WTC11 (cell line): ENCODE results near the gene GABBR2. TPM values are rescaled to one million over a fixed set of nuclear protein-coding genes. Genes with fewer than 3 reads are reported as not detected.

Source experiments
- ATAC-seq: fragments of 200-7000 bp; cut with Tn5 transposase; 2 replicates; pipeline ENCODE4 v1.10.0; 2021; ENCODE audit warnings: mild to moderate bottlenecking, moderate library complexity
- CTCF ChIA-PET: fragments of 300-600 bp; sonication (Branson Sonifier 250); formaldehyde crosslinking; loops from one replicate; lab custom pipeline; 2021; ENCODE audit warnings: antibody characterized with exemption; lab: Charles Lee
- POLR2A ChIA-PET: fragments of 350-600 bp; sonication (Branson Sonifier 250); formaldehyde crosslinking; loops from one replicate; lab custom pipeline; 2021; ENCODE audit warnings: antibody characterized with exemption; lab: Charles Lee
- DNase-seq: peaks from one replicate; pipeline ENCODE4 v3.0.0; 2021; ENCODE audit warnings: low spot score
- H3K27ac Mint-ChIP-seq: 2 replicates; pipeline ENCODE4 v1.8.0; 2021; ENCODE audit warnings: mixed read lengths
- H3K27me3 Mint-ChIP-seq: 2 replicates; pipeline ENCODE4 v1.8.0; 2021; ENCODE audit warnings: low read depth, mild to moderate bottlenecking, moderate library complexity, mixed read lengths
- H3K36me3 Mint-ChIP-seq: 2 replicates; pipeline ENCODE4 v1.8.0; 2021; ENCODE audit warnings: mixed read lengths
- H3K4me1 Mint-ChIP-seq: 2 replicates; pipeline ENCODE4 v1.8.0; 2022; ENCODE audit warnings: mixed read lengths
- H3K4me3 Mint-ChIP-seq: 2 replicates; pipeline ENCODE4 v1.8.0; 2021; ENCODE audit warnings: mild to moderate bottlenecking, moderate library complexity, mixed read lengths
- H3K9me3 Mint-ChIP-seq: 2 replicates; pipeline ENCODE4 v1.8.0; 2021; ENCODE audit warnings: mixed read lengths
- ARID4B ChIP-seq: sonication (generic); formaldehyde crosslinking; IDR thresholded peaks from 2 replicates; pipeline ENCODE4 v1.8.0; 2023; ENCODE audit warnings: missing genetic modification reagents, mild to moderate bottlenecking, borderline replicate concordance
- EMX1 ChIP-seq: fragments of 250-450 bp; sonication (Bioruptor Pico); IDR thresholded peaks from 2 replicates; pipeline ENCODE4 v1.8.0; 2021; ENCODE audit warnings: mild to moderate bottlenecking
- ERG ChIP-seq: fragments of 250-450 bp; sonication (Bioruptor Pico); IDR thresholded peaks from 2 replicates; pipeline ENCODE4 v1.8.0; 2021; ENCODE audit warnings: mild to moderate bottlenecking
- FOXK1 ChIP-seq: sonication (generic); formaldehyde crosslinking; IDR thresholded peaks from 2 replicates; pipeline ENCODE4 v1.8.0; 2022; ENCODE audit warnings: mild to moderate bottlenecking, moderate library complexity, missing genetic modification reagents
- JAZF1 ChIP-seq: fragments of 250-450 bp; sonication (Bioruptor Pico); IDR thresholded peaks from 2 replicates; pipeline ENCODE4 v1.9.0; 2021; ENCODE audit warnings: moderate library complexity, mild to moderate bottlenecking, inconsistent platforms
- JUN ChIP-seq: sonication (generic); formaldehyde crosslinking; IDR thresholded peaks from 2 replicates; pipeline ENCODE4 v1.8.0; 2023; ENCODE audit warnings: mild to moderate bottlenecking, missing genetic modification reagents
- MYBL2 ChIP-seq: sonication (generic); formaldehyde crosslinking; IDR thresholded peaks from 2 replicates; pipeline ENCODE4 v1.8.1; 2023; ENCODE audit warnings: mild to moderate bottlenecking, moderate library complexity, missing genetic modification reagents
- NFATC4 ChIP-seq: fragments of 250-450 bp; sonication (Bioruptor Pico); IDR thresholded peaks from 2 replicates; pipeline ENCODE4 v1.9.0; 2021; ENCODE audit warnings: mild to moderate bottlenecking
- SMAD4 ChIP-seq: sonication (generic); formaldehyde crosslinking; IDR thresholded peaks from 2 replicates; pipeline ENCODE4 v1.8.0; 2022; ENCODE audit warnings: mild to moderate bottlenecking, missing genetic modification reagents
- STAT6 ChIP-seq: sonication (generic); formaldehyde crosslinking; conservative IDR thresholded peaks from 2 replicates; pipeline ENCODE4 v1.8.1; 2023; ENCODE audit warnings: mild to moderate bottlenecking, low read depth, missing genetic modification reagents, moderate library complexity
- TCF7 ChIP-seq: sonication (generic); formaldehyde crosslinking; IDR thresholded peaks from 2 replicates; pipeline ENCODE4 v1.8.0; 2022; ENCODE audit warnings: mild to moderate bottlenecking, low read depth, missing genetic modification reagents, moderate library complexity
- TEAD4 ChIP-seq: sonication (generic); formaldehyde crosslinking; IDR thresholded peaks from 2 replicates; pipeline ENCODE4 v1.8.0; 2022; ENCODE audit warnings: mild to moderate bottlenecking, missing genetic modification reagents
- ZNF121 ChIP-seq: sonication (generic); formaldehyde crosslinking; IDR thresholded peaks from 2 replicates; pipeline ENCODE4 v1.8.0; 2023; ENCODE audit warnings: missing genetic modification reagents
- ZNF232 ChIP-seq: sonication (generic); formaldehyde crosslinking; IDR thresholded peaks from 2 replicates; pipeline ENCODE4 v1.8.0; 2022; ENCODE audit warnings: mild to moderate bottlenecking, missing genetic modification reagents
- ZNF263 ChIP-seq: sonication (generic); formaldehyde crosslinking; IDR thresholded peaks from 2 replicates; pipeline ENCODE4 v1.8.1; 2022; ENCODE audit warnings: low read depth, mild to moderate bottlenecking, moderate library complexity, missing genetic modification reagents
- ZNF281 ChIP-seq: sonication (generic); formaldehyde crosslinking; IDR thresholded peaks from 2 replicates; pipeline ENCODE4 v1.8.0; 2023; ENCODE audit warnings: mild to moderate bottlenecking, missing genetic modification reagents
- ZNF532 ChIP-seq: fragments of 250-450 bp; sonication (Bioruptor Pico); IDR thresholded peaks from 2 replicates; pipeline ENCODE4 v1.9.0; 2021; ENCODE audit warnings: mild to moderate bottlenecking, borderline replicate concordance
- total RNA-seq: library from RNA; stranded (reverse); gene quantifications from 3 replicates; pipeline ENCODE4 v1.2.3, GENCODE V29; 2021

The GABBR2 gene
- total RNA-seq, 1 experiment from 2014 or later = 0.92 TPM

GRCh38 chr9:98742325-98743280, 33.9 kb upstream of the GABBR2 start (continued):
- TF ChIP-seq ARID4B (CRISPR knock-in tag) = no peak
- no peak for TF ChIP-seq ZNF232

- POLR2A ChIA-PET = no interaction called here
- no peak overlapping the region for H3K4me3 Mint-ChIP-seq
- no peak for ATAC-seq
- DNase-seq = no peak
- no peaks in the 10 kb centered on the region for H3K27me3 Mint-ChIP-seq
- peaks cover 8% of the 10 kb centered on the region for H3K4me1 Mint-ChIP-seq
- peaks cover 21% of the 10 kb centered on the region for H3K9me3 Mint-ChIP-seq
- peaks cover 47% of the 10 kb centered on the region for H3K36me3 Mint-ChIP-seq
- no peak overlapping the region for H3K27ac Mint-ChIP-seq
- CTCF ChIA-PET = interaction anchor here (0.9 kb wide), 1 partner anchor 36 kb away, joined by 3 read pairs; no protein-coding TSS in a partner anchor
- TF ChIP-seq ZNF121 (CRISPR knock-in tag) (no peak), ERG (CRISPR knock-in tag) (no peak), ZNF263 (CRISPR knock-in tag) (no peak), JUN (CRISPR knock-in tag) (no peak), EMX1 (no peak), MYBL2 (CRISPR knock-in tag) (no peak), ZNF532 (CRISPR knock-in tag) (no peak), TEAD4 (no peak), JAZF1 (no peak), FOXK1 (CRISPR knock-in tag) (no peak), NFATC4 (CRISPR knock-in tag) (no peak), SMAD4 (no peak), TCF7 (CRISPR knock-in tag) (no peak), ZNF281 (CRISPR knock-in tag) (no peak), STAT6 (no peak)
Observed at GRCh38 chr9:98740226-98740881, 31.6 kb upstream of the GABBR2 start.
